HG03520 (cell line): ENCODE results near the gene PLAAT4.

Experiments used
- ATAC-seq: cut with Tn5 transposase; IDR thresholded peaks from one replicate; pipeline ENCODE4 v1.9.1; 2021; ENCODE audit warnings: mild to moderate bottlenecking, moderate library complexity; ENCODE audit not compliant: unreplicated experiment

Gene PLAAT4, protein sequence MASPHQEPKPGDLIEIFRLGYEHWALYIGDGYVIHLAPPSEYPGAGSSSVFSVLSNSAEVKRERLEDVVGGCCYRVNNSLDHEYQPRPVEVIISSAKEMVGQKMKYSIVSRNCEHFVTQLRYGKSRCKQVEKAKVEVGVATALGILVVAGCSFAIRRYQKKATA

GRCh38 chr11:63536669-63537292 lies at the start of gene PLAAT4:
PLAAT4 (plus strand) TSS chr11:63536808; CDS start chr11:63536869, 61 bp downstream.
- no peak for ATAC-seq

DNA sequence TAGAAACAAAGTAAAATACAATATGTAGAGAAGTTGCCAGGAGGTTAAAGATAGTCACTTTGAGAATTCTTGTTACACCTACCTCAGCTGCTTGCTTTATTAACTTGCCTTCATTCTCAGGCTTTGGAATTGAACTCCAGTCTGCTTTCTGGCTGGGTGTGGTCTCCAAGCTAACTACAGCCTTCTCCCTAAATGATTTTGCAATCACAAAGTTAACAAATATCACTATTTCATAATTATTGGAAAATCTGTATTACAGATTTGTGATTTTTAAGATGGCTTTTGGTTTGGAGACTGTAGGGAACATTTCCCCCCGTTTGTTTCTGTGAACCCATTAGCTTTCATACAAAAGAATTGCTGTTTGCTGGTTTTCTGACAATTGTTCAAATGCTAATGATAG lies 47.8 kb upstream of the PLAAT4 start:
- no peak for ATAC-seq

- no peak for ATAC-seq
Measured at GRCh38 chr11:63489879-63490278, 46.7 kb upstream of the PLAAT4 start.

DNA sequence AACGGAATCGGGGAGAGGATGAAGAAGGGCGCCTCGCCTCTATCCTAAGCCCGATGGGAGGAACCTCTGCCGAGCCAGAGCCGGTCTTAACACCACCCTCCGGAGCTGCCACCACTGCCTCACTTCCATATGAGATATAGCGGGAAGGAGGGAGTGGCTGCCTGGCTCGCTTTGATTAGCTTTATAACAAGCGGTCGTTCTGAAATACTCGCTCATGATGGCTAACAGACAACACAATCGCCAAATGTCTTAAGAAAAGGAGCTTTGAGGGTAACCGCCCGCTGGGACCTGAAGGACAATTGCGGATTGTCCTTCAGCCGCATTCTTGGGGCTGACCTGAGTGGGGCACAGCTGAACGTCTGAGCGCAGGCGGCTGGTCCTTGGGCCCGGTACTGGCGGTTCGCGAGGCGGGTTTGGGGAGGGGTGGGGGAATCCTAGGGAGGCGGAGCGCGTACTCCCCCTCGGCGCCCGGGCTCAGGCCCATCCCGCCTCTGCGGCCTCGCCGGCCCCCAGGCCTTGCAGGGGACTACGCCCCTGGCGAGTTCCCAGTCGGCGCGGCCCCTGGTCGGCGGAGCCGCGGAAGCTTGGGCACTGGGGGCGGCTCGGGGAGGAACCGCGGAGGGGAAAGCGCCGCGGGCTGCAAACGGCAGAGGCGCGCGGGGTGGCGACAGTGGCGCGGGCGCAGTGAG lies 45.9 kb upstream of the PLAAT4 start, which contains the start of gene PLAAT5:
PLAAT5 (minus strand) TSS at position 617 of the 689 bp plus-strand sequence; CDS start at position 484, 133 bp downstream.
- ATAC-seq: no peak

GRCh38 chr11:63491240-63491587 lies 45.4 kb upstream of the PLAAT4 start:
- no peak for ATAC-seq

DNA sequence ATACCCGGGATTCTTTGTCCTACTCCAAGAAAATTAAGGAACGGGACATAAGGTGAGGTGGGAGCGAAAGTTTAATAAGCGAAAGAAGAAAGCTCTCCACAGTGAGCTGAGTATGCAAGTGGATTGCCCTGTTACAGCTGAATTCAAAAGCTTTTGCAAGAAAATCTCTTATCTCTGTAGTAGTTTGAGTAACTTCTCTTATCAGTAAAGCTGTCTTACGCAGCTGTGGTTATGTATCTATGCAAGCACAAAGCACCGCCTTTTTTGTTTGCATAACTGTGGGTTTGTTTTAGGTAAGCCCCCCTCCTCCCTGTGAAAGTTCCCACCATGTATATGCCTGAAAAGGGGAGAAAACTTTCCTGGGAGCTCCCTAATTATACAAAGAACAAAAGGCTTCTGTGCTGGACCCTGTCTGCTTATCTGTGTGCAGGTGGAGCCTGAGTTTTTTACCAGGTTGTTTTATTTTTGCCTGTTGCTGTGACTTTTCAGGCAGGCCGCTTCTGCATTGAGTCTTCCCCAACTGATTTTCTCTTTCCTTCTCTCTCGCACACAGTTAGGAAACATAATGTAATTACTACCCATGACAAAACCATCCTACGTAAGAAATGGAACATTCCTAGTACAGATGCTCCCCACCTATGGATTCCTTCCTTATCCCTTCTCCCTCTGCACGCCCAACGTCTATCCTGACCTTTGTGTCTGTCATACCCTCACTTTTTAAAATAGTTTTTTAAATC lies 44.8 kb upstream of the PLAAT4 start:
- ATAC-seq: no peak

DNA sequence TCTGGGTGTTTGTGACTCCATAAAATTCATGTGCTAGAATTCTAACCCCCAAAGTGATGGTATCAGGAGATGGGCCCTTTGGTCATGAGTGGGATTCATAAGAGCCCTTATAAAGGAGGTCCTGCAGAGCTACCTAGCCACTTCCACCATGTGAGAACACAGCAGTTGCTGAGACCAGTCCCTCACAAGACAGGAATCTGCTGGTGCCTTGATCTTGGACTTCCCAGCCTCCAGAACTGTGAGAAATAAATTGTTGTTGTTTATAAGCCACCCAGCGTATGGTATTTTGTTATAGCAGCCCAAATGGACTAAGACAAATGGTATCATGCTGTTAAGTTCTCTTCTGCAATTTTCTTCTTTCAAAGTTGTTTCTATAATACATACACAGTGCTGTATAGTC lies 44.2 kb upstream of the PLAAT4 start:
- ATAC-seq: no peak

GRCh38 chr11:63493127-63493526 lies 43.5 kb upstream of the PLAAT4 start:
- no peak for ATAC-seq

DNA sequence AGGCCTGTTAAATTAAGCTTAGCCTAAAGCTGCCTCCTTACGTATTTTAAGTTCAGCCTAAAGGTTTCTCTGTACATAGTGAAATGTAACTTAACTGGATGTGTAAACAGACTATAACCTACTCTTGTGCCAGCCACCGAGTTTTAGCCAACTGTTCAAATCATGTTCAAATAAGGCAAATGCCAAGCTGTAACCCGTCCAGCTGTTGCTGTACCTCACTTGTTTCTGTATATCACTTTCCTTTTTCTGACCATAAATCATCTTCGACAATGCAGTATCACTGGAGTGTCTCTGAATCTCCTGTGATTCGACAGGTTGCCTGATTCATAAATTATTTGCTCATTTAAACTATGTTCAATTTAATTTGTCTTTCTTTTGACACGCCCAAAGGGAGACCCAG lies 41.6 kb upstream of the PLAAT4 start:
- ATAC-seq: no peak

GRCh38 chr11:63499874-63500273 lies 36.7 kb upstream of the PLAAT4 start:
- ATAC-seq: no peak

- ATAC-seq: no peak
Measured at GRCh38 chr11:63501236-63501635, 35.4 kb upstream of the PLAAT4 start.

- no peak for ATAC-seq
Measured at GRCh38 chr11:63502252-63502820, 34.3 kb upstream of the PLAAT4 start.

DNA sequence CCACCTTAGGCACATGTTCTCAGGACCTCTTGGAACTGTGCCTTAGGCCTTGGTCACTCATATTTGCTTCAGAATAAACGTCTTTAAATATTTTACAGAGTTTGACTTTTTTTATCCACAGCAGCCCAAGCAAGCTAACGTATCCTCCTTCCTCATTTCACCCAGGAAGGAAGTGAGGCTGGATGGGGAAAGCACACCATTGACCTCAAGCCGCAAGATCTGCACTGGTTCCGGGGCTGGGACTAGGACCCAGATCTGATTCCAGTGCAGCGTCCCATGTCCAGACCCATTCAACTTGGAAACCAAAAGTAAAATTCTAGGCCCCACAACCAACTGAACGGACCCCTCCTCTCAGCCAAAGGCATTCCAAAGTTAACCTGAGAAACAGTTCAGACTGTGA lies 33.1 kb upstream of the PLAAT4 start:
- no peak for ATAC-seq

- no peak for ATAC-seq
Measured at GRCh38 chr11:63504054-63504453, 32.6 kb upstream of the PLAAT4 start.

GRCh38 chr11:63504933-63505586 lies 31.5 kb upstream of the PLAAT4 start:
- no peak for ATAC-seq

DNA sequence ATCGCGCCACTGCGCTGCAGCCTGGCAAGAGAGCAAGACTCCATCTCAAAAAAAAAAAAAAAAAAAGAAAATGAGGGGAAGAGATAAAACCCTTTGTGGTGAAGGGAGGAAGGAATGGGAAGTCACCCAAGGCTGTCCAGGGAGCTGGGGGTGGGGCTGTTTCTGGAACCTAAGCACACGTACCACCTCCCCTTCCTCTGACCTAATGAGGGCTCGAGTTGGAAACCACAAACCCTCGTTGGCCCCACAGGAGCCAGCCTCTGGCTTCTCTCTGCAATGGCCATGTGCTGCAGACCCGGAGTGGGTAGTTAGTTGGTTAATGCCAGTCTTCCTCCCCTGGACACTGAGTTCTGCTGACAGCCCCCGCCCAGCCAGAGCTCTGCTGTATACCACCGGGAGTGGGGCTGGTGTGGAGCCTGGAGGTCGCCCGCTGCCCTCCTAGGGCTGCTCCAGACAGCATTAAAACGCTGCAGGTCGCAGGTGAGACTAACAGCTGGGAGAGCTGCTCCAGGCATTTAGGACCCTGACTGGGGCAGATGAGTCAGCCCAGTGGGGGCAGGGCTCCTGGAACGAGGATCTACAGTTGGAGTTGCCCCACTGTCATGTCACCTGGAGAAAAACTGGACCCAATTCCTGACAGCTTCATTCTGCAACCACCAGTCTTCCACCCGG lies 30.6 kb upstream of the PLAAT4 start, which contains the start of gene LGALS12:
LGALS12 (plus strand) TSS at position 228 of the 672 bp plus-strand sequence; CDS start at position 603, 375 bp downstream.
- ATAC-seq: no peak

DNA sequence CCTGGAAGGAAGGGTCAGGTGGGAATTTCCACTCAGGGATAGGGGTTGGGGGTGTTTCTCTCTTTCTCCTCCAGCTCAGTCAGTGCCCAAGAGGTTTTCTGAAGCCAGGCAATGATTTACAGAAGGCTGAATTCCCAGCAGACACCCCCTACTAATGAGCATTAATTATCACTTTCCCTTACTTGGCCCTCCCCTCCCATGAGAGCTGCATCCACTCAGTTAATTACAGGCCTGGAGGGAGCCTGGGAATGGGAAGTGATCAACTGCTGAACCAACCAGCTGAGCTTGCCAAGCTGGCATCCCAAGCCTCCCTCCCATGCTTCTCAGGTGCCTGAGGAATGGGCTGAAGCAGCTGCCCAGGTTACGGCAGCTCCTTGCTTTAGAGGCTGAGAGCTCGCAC lies 29.7 kb upstream of the PLAAT4 start:
- no peak for ATAC-seq

- no peak for ATAC-seq
Measured at GRCh38 chr11:63507511-63507910, 29.1 kb upstream of the PLAAT4 start.

- ATAC-seq: no peak
Measured at GRCh38 chr11:63508009-63508408, 28.6 kb upstream of the PLAAT4 start.

GRCh38 chr11:63508745-63509144 lies 27.9 kb upstream of the PLAAT4 start:
- no peak for ATAC-seq
